Measurements from ENCODE around the gene MYO15A.

The MYO15A gene

GRCh38 chr17:18143044-18143936, 34.7 kb downstream of the MYO15A start:
- no peak for TF ChIP-seq REST (IDR thresholded peaks at IDR 0.05; ENCODE audit: insufficient read depth in 1 of 2, low read depth in 2 of 2, low read length in 2 of 2)
- no peak for TF ChIP-seq FOXP2 (optimal IDR thresholded peaks at IDR 0.05; ENCODE audit: borderline replicate concordance, extremely low read depth, extremely low read length, insufficient read depth)
- no peak for TF ChIP-seq SIN3A (IDR thresholded peaks at IDR 0.05; ENCODE audit: borderline replicate concordance, insufficient read depth, low read length)
- no peak for TF ChIP-seq POLR2AphosphoS5 (IDR thresholded peaks at IDR 0.05; ENCODE audit: low read depth, low read length)

DNA sequence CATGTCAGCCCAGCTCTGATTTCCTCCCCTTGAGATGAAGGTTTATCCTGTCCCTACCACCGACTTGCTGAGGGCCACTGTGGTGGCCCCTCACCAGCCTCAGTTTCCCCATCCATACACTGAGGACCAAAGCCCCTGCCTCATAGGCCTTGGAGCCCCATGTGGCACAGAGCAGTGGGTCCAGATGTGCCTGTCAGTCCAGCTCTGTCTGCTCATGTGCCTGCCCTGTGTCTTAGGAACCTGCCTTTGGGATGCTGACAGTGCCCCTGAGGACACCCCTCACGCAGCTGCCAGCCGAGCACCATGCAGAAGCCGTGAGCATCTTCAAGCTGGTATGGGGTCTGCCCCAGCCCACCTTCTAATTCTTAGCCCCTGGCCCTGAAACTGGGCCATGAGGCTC, 35.7 kb downstream of the MYO15A start:
- TF ChIP-seq POLR2AphosphoS5 (IDR thresholded peaks at IDR 0.05; ENCODE audit: low read depth, low read length) (no peak), FOXP2 (optimal IDR thresholded peaks at IDR 0.05; ENCODE audit: borderline replicate concordance, extremely low read depth, extremely low read length, insufficient read depth) (no peak), SIN3A (IDR thresholded peaks at IDR 0.05; ENCODE audit: borderline replicate concordance, insufficient read depth, low read length) (no peak), TAF1 (IDR thresholded peaks at IDR 0.05; ENCODE audit: borderline replicate concordance, insufficient read depth, low read length) (no peak), REST (IDR thresholded peaks at IDR 0.05; ENCODE audit: insufficient read depth in 1 of 2, low read depth in 2 of 2, low read length in 2 of 2) (no peak)

GRCh38 chr17:18144855-18145254, 36.3 kb downstream of the MYO15A start:
- TF ChIP-seq TAF1 (IDR thresholded peaks at IDR 0.05; ENCODE audit: borderline replicate concordance, insufficient read depth, low read length): no peak
- no peak for TF ChIP-seq FOXP2 (optimal IDR thresholded peaks at IDR 0.05; ENCODE audit: borderline replicate concordance, extremely low read depth, extremely low read length, insufficient read depth)
- no peak for TF ChIP-seq POLR2AphosphoS5 (IDR thresholded peaks at IDR 0.05; ENCODE audit: low read depth, low read length)
- no peak for TF ChIP-seq REST (IDR thresholded peaks at IDR 0.05; ENCODE audit: insufficient read depth in 1 of 2, low read depth in 2 of 2, low read length in 2 of 2)
- no peak for TF ChIP-seq SIN3A (IDR thresholded peaks at IDR 0.05; ENCODE audit: borderline replicate concordance, insufficient read depth, low read length)

GRCh38 chr17:18145811-18146210, 37.3 kb downstream of the MYO15A start:
- no peak for TF ChIP-seq FOXP2 (optimal IDR thresholded peaks at IDR 0.05; ENCODE audit: borderline replicate concordance, extremely low read depth, extremely low read length, insufficient read depth)

DNA sequence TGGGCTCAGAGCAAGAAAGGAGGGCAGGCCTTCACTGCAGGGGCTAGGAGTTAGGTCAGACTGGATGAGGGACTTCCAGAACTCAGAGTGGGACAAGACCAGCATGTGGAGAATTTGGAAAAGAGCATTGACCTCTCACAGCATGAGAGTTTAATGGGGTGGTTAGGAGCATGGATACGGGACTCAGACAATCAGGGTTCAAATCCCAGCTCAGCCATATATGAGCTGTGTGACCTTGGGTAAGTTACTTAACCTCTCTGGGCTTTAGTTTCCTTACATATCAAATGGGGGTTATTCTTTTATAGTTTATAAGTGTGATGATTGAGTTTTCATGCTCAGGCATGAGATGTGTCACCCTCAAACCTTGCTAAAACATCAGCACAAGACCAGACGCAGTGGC, 37.7 kb downstream of the MYO15A start:
- TF ChIP-seq TAF1 (IDR thresholded peaks at IDR 0.05; ENCODE audit: borderline replicate concordance, insufficient read depth, low read length): no peak
- no peak for TF ChIP-seq FOXP2 (optimal IDR thresholded peaks at IDR 0.05; ENCODE audit: borderline replicate concordance, extremely low read depth, extremely low read length, insufficient read depth)
- no peak for TF ChIP-seq REST (IDR thresholded peaks at IDR 0.05; ENCODE audit: insufficient read depth in 1 of 2, low read depth in 2 of 2, low read length in 2 of 2)

Data from PFSK-1 (cell line).